Airway epithelial cell (primary cell): Measurements from ENCODE around the gene RETREG2. TPM values are rescaled to one million over a fixed set of nuclear protein-coding genes. Genes with fewer than 3 reads are reported as not detected.

Source experiments
- total RNA-seq: library from RNA; depleted of rRNA; stranded (reverse); fragments of >200 nt; gene quantifications from 2 replicates; pipeline ENCODE4 v1.2.3, GENCODE V29; 2015

Gene RETREG2, protein sequence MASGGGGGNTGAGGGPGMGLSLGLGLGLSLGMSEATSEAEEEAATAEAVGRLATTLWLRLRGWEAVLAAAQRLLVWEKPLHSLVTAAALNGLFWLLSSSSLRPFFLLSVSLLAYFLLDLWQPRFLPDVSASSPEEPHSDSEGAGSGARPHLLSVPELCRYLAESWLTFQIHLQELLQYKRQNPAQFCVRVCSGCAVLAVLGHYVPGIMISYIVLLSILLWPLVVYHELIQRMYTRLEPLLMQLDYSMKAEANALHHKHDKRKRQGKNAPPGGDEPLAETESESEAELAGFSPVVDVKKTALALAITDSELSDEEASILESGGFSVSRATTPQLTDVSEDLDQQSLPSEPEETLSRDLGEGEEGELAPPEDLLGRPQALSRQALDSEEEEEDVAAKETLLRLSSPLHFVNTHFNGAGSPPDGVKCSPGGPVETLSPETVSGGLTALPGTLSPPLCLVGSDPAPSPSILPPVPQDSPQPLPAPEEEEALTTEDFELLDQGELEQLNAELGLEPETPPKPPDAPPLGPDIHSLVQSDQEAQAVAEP
- 34.1 and 43.3 TPM in 2 replicates for total RNA-seq

DNA sequence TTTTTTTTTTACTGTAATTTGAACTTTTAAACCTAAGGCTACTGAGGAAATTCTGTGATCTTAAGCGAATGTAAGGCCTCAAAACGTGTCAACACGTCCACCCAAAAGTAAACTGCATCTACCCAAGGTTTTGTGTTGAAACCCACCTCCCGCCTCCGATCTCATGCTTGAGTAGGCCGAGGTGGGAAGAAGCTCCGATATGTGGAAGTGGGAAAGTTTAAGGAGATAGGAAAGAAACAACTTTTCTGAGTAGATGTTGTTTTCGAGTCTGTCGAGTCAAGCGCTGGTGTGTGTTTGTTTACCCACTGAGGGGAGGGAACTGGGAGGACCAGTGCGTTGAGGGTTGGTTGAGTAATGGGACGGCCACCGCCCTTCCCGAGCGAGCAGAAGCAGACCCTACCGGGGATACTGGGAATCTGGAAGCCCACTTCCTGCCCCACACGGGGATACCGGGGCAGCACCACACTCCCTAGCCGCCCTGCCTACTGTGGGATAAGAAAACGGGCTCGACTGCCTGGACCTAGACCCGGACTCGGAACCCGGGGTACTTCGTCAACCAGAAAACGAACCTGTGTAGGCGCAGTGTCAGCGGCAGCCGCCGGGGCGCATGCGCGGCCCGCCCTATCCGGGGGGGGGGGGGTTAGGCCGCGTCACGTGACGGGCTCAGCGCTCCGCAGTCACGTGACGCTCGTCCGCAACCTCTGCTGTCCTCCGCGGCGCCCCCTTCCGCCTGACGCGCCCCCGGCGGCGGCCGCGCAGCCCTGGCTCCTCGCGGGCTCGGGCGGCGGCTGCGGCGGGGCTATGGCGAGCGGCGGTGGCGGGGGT is at the start of gene RETREG2:
RETREG2 (plus strand) TSS at position 724 of the 825 bp plus-strand sequence; CDS start at position 802, 78 bp downstream.

DNA sequence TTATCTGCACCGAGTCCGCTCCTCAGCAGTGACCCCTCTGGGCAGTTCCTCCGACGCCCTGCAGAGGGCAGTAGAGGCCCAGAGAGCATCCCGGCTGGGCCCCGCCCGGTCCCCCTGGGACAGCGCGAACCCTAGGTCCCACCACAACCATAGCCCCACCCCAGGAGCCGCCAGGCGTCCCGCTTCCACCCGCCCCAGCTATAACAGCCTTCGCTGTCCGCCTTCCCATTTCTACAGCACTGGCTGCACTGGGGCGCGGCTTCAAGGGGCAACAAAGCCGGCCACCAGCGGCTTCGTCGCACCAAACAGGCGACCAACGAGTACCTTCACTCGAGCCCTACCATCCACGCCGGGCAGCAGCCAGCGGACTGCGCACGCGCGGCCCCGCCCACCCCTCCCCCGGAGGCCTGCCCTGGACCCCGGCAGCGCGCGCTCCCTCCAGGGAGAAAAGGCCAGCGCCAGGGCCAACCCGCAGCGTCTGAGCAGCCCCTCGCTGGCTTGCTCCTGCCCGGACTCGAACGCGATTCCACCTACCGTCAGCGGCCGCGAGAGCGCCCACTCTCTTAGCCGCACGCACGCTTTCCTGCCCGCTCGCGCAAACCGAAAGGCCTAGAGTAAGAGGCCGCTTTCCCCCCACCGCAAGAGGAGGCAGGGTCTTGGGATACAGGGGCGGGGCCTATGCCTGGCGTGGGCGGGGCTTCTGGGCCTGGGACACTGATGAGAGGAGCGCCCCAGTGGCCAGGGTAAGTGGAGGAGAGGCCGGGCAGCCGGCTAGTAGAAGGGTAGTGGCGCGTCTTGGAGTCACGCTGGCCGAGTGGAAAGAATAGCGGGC is 17.7 kb upstream of the RETREG2 start, which contains the start of gene NHEJ1:
NHEJ1 (minus strand) TSS at position 630 of the 832 bp plus-strand sequence. CDS start 2,453 bp downstream, outside the sequence.

DNA sequence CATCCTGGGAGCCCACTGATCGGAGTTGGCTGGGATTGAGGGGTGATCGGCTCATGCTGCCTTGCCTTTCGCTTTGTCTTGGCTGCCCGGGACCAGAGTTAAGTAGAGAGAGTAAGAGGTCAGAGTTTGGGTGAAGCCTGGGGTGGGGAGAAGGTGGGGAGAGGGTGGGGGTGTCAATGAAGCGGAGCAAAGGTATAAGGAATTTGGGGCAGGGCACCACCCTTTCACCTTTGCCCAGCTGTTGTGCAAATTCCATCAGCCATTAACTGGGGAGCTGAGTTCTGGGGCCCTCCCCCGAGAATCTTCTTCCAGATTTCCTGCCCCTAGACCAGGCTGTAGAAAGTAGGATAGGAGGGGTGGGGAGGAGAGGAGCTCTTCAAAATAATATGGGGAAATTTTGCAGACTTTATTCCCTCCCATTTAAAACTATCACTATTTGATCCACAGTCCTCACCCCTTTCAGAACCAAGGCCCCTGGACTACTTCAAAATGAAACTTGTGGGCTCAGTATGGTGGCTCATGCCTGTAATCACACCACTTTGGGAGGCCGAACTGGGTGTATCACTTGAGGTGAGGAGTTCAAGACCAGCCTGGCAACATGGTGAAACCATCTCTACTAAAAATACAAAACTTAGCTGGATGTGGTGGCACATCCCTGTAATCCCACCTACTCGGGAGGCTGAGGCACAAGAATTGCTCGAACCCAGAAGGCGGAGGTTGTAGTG is 8.0 kb upstream of the RETREG2 start, which contains the start of gene SLC23A3:
SLC23A3 (minus strand) TSS at position 100 of the 725 bp plus-strand sequence; CDS start at position 55, 45 bp downstream.

DNA sequence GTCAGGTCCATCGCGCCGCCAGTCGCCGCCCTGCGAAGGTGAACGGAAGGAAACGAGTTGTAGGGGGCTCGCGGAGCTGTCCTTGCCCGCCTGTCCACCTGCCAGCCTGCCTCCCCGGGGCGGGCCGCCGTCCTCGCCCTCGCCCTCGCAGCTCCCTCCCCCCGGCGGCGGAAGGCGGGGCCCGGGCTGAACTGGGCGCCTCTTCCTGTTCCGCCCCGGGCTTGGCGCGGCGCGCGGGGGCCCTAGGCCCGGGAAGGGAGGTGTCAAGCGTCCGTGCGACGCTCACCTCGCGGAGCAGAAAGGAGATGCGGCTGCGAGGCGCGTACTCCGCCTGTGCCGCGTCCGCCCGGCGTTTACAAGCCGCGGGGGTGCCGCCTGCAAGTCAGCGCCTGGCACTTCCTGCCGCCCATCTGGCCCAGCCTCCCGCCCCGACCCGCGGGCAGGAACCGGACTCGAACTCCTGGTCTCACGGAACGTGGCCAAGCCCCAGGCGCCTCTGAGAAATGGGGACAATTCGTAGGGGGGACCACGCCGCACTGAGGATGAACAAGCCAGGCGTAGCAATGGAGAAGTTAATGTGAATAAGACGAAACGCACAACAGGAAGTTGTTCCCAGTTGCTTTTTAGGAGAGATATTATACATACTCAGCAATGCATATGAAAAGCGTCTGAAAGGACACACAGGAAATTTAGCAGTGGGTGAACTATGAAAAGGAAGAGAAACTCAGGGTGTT is 1.1 kb upstream of the RETREG2 start, which contains the start of gene CNPPD1:
CNPPD1 (minus strand) TSS at position 108 of the 734 bp plus-strand sequence; CDS start at position 11, 97 bp downstream.

DNA sequence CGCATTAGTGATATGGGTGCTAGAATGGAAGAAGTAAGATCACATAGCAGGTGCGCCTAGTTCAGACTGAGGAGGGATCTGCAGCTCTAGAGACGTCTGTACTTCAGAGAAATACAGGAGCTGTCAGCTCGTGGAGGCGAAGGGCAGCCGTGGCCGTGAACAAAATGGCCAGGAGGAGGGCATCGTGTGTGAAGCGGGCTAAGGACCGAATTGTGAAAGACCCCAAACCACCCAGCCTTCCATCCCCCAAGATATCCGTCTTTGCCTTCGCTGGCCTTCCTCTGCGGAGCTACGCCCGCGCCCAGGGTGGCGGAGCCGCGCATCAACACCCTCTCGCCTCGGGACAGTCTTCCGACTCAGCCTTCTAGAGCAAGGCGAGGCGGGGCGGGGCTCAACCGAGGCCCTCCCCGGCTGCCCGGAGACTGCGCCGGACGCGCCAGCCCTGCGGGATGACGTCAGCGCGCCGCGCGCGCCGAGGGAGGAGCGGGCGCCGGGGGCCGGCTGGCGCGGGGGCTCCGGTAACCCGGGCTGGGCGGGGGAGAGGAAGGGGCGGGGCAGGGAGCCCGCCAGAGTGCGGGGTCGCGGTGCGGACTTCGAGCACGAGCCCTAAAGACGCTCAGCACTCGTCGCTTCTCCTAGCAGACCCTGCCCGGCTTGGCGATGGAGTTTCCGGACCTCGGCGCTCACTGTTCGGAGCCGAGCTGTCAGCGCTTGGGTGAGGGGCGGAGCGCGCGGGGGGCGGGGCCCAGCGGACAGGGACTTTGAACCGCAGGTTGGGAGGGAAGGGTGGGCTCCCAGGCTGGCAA is 28.5 kb downstream of the RETREG2 start, which contains the start of gene ZFAND2B:
ZFAND2B (plus strand) TSS at position 455 of the 806 bp plus-strand sequence; CDS start at position 661, 206 bp downstream.

DNA sequence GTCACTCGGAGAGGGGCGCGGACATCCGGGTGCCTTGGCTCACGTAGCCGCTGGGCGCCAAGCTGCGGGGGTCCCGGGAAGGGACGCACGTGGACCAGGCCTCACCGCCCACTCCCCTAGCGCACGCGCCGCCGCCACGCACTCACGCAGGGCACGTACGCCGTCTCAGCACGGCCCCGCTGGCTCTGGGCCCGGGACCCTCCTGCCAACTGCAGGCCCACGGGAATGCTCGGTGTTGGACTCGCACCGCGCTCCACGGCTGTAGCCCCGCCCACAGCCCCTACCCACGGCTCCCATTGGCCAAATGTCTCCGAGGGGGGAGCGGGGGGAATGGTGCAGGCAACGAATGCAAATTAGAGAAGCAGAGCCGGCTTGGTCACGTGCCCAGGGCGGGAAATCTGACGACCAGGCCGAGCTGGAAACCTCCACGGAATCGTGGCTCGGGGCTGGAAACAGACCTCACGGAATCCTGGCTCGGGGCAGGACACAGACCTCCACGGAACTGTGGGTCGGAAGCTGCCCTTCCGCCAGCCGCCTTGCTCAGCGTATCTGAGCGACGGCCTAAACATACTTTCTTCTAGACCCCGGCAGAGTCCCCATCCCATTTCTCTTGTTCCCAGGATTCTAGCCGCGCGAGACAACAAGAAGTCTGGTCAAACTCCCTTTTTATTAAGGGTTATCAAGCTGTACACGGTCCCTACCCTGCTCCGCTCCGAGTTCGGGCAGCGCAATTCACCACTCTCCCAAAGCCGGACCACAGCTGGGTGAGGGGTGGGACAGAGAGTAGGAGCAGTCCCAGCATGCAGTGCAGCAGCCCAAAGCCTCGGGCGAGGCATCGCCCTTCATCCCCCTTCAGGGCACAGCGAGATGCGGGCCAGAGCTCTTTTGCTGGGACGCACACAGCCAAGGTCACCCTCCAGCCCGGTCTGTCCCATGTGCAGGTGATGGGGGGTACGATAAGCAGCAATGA is 40.9 kb downstream of the RETREG2 start, which contains the start of gene ABCB6:
ABCB6 (minus strand) TSS at position 227 of the 970 bp plus-strand sequence. CDS start 285 bp downstream, outside the sequence.

DNA sequence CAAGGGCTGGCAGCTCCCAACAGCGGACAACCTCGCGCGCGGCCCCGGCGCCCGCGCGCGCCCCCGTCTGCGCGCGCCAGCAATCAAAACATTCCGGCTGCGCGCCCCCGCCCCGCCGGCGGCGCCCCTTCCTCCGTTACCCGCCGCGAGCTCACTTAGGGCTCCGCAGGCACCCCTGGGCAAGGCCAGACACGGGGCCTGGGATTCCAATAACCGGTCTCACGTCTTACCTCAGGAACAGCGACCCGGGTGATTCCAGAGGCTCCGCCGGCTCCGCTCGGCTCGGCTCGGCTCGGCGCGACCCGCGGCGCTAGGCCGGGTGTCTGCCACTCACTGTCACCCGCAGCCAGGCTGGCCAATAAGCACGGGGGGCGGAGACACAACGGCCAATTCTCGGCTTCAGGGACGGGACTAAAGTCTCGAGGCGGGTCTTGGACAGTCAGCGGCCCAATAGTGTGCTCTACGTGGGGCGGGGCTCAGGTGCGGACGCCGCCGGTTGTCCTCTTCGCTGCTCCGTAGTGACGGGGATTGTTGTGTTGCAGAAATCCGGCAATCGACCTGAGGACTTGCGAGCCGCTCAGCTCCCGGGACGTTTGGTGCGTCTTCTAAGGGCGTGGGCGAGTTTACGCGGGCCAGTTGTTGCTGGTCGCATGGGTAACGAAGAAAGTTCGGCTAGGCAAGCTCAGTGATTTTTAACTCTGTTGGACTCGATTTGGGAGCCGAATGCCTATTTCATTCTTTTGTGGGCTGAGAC is 51.4 kb downstream of the RETREG2 start, which contains the start of the genes ANKZF1 and ATG9A:
ANKZF1 (plus strand) TSS at position 502 of the 754 bp plus-strand sequence. CDS start 452 bp downstream, outside the sequence.
ATG9A (minus strand) TSS at position 332 of the 754 bp plus-strand sequence. CDS start 1,612 bp downstream, outside the sequence.

Other genes starting within 250 kb of the RETREG2 start
- gene CDK5R2, start 218.6 kb upstream of the RETREG2 start, total RNA-seq, result not detected in 2 replicates
- gene FEV, start 193.1 kb upstream of the RETREG2 start, total RNA-seq, result not detected in 2 replicates
- not detected in 2 replicates for gene CRYBA2, start 184.9 kb upstream of the RETREG2 start, total RNA-seq
- gene CFAP65, start 136.8 kb upstream of the RETREG2 start, total RNA-seq, result not detected in 2 replicates
- gene IHH, start 117.4 kb upstream of the RETREG2 start, total RNA-seq, result not detected in 2 replicates
- 12.4 and 12.6 TPM in 2 replicates for gene NHEJ1, start 17.5 kb upstream of the RETREG2 start, total RNA-seq
- gene SLC23A3, start 8.2 kb upstream of the RETREG2 start, total RNA-seq, result 0.21 and 0.28 TPM in 2 replicates
- gene CNPPD1, start 1.4 kb upstream of the RETREG2 start, total RNA-seq, result 42.9 and 50.6 TPM in 2 replicates
- gene ZFAND2B, start 28.5 kb downstream of the RETREG2 start, total RNA-seq, result 23.5 and 31.5 TPM in 2 replicates
- gene ABCB6, start 40.7 kb downstream of the RETREG2 start, total RNA-seq, result 23.6 and 25.6 TPM in 2 replicates
- gene ATG9A, start 51.4 kb downstream of the RETREG2 start, total RNA-seq, result 38.8 and 51.2 TPM in 2 replicates
- 22.5 and 24.5 TPM in 2 replicates for gene ANKZF1, start 51.5 kb downstream of the RETREG2 start, total RNA-seq
- 5.9 and 7.4 TPM in 2 replicates for gene GLB1L, start 67.2 kb downstream of the RETREG2 start, total RNA-seq
- 9.9 and 10.2 TPM in 2 replicates for gene STK16, start 67.2 kb downstream of the RETREG2 start, total RNA-seq
- not detected in 2 replicates for gene TUBA4B, start 75.0 kb downstream of the RETREG2 start, total RNA-seq
- gene TUBA4A, start 75.6 kb downstream of the RETREG2 start, total RNA-seq, result 330 and 647 TPM in 2 replicates
- 42.6 and 50.6 TPM in 2 replicates for gene DNAJB2, start 101.1 kb downstream of the RETREG2 start, total RNA-seq
- 0.49 TPM in 1 of 2 replicates, not detected in the other for gene PTPRN, start 131.1 kb downstream of the RETREG2 start, total RNA-seq
- not detected in 2 replicates for gene RESP18, start 154.5 kb downstream of the RETREG2 start, total RNA-seq
- 35.7 and 41.8 TPM in 2 replicates for gene DNPEP, start 209.6 kb downstream of the RETREG2 start, total RNA-seq
- not detected in 2 replicates for gene DES, start 240.1 kb downstream of the RETREG2 start, total RNA-seq